ENCODE measurements around the gene ATP13A2.

The ATP13A2 gene

DNA sequence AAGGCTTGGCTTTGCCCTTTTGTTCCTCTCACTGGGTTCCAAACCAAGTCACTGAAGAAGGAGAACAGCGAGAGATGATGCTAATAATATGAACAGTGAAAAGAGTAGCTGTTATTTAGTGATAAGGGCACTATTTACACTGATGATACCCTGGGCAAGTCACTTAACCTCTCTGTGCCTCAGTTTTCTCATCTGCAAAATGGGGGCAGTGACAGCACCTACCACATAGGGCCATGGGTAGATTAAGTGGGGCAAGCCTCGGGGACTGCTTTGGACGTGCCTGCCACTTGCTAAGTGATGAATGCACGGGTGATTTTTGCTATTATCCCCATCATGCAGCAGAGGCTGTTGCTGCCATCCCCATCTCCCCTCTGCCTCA is 9.2 kb downstream of the ATP13A2 start:
- DNase-seq: no peak

DNA sequence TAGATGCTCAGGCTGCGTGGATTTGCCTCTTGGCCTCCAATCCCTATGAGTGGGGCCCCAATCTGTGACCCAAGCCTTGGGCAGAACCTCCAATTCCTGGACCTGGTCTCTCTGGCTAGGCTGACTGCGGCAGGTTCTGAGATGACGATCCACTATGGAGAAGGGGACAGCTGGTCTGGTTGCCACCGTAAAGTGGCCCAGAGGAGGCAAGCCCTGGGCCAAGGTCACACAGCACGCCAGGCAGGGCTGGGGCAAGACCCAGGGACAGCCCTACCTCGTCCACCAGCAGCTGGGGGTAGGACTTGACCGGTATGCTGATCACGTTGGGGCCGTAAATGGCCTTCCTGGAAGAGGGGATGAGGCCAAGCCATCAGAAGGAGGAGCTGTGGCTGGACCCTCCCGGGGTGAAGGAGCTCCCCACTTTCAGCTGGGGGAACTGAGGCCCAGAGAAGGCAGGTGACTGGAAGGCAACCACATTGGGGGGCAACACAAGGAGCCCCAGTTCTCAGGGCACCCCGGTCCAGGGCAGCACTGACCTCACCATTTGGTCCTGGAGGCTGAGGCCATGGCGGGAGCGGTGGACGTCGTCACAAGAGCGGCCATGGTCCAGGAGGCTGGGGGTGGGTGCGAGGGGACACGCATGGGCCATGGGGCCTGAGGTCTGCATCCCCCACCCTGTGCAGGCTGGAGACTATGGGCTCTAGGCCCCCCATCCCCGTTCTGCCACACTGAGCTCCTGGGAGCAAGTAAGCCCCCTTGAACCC is 9.8 kb downstream of the ATP13A2 start:
- no peak for DNase-seq

DNA sequence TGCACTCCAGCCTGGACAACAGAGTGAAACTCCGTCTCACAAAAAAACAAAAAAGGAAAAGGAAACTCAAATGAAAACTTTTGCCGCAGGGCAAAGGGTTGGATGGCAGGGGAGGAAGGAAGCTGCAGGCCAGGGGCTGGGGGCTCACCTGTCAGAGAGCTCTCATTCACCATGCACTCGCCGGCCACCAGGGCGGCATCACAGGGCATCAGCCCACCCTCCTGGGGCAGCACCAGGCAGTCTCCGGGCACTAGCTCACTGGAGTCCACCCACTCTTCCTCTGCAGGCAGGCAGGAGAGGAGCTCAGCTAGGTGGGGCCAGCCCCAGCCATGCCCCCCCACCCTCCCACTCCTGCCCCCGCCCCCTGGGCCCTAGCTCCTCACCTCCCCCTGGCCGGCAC is 11.9 kb downstream of the ATP13A2 start:
- DNase-seq: no peak

DNA sequence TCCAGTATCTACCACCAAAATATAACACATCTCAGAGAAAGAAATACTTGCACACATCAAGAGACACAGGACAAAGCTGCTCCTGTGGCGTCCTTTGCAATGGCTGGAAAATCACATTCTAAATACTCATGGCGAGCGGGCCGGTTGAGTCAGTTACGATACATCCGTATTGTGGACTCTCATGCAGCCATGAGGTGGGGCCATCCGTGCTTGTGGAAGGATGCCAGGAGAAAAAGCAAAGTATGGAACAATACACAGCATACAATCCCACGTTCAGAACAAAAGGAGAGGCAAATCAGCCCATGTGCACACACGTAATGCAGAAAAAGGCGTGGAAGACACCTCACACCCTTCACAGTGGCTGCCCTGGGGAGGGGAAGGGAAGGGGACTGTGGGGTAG is 13.1 kb downstream of the ATP13A2 start:
- DNase-seq: no peak

DNA sequence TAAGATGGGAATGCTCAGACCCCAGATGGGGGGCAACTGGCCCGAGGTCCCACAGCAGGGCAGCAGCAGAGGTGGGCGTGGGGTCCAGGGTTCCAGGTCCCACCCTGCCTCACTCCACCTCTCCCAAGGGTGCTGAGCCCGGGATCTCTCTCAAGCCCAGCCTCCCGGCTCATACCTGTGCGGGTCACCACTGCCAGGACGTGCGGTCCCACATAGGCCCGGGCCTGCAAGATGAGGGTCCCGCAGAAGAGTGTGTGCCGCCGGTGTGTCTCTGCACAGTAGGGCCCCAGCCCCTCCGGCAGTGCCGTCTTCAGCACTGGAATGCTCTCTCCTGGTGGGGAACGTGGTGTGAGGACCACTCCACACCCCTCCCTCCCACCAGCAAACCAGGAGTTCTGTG is 14.9 kb downstream of the ATP13A2 start:
- DNase-seq: no peak

DNA sequence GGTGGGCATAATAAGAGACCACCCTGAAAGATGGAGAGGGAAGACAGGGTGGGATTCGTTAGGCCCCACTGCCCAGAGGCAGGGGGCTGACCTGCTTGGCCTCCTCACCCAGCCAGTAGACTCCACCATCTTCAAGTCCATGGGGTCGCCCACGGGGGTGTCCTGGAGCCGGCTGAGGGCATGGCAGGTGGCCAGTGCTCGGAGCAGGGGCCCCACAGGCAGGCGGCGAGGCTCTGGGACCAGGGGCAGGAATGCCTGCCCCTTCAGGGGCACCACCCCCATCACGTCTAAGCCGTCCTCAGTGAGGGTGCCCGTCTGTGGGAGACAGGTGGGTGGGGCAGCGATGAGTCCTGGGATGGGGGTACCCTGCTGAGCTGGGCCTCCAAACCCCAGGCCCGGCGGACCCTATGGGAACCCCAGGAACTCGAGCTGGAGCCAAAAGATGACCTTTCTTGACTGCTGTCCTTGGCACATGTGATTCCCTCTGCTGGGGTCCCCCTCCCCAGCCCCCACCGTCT is 18.1 kb downstream of the ATP13A2 start:
- no peak for DNase-seq

DNA sequence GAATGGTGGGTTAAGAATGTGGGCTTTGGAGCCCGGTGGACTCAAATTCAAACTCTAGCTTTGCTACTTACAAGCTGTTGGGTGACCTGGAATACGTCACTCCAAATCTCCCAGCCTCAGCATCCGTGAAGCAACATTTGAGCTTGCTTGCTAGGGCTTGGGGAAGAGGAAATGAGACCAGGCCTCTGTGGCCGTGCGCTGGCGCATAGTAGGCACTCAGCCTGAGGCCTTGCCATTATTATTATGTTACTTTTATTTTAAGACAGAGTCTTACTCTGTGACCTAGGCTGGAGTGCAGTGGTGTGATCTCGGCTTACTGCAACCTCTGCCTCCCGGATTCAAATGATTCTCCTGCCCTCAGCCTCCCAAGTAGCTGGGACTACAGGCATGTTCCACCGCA is 19.1 kb downstream of the ATP13A2 start:
- no peak for DNase-seq

DNA sequence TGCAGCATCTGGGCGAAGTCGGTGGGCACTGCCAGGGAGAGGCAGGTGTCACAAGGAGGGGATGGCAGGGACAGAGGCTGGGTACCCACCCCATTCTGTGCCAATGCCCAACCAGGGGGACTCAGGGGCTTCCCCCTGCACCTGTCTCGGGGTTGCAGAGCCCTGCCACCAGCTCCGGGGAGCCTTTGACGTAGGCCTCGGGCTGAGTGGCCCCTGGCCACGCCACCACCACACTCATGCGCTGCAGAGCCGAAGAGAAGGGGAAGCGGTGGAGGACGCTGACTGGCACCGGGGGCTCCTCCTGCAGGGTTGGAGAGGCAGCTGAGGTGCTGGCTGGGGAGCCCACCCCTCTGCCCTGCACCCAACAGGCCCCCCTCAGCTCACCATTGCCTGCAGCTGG is 19.6 kb downstream of the ATP13A2 start:
- DNase-seq: no peak

DNA sequence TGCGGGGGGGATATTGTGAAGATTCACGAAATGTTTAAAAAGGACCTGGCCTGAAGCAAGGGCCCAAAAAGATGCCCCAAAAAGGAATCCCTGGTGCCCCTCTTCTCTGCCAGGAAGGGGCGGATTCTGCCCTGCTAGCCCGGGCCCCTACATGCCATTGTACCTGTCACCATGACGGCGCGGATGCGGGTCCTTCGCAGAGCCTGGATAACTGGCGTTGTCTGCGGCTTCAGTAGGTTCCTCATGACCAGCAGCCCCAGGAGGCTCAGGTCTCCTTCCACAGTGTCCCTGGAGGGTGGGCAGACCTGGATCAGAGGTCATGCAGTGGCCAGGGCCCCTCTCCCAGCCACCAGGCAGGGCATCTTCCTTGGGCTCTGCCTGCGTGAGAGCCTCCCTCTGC is 20.2 kb downstream of the ATP13A2 start:
- no peak for DNase-seq

DNA sequence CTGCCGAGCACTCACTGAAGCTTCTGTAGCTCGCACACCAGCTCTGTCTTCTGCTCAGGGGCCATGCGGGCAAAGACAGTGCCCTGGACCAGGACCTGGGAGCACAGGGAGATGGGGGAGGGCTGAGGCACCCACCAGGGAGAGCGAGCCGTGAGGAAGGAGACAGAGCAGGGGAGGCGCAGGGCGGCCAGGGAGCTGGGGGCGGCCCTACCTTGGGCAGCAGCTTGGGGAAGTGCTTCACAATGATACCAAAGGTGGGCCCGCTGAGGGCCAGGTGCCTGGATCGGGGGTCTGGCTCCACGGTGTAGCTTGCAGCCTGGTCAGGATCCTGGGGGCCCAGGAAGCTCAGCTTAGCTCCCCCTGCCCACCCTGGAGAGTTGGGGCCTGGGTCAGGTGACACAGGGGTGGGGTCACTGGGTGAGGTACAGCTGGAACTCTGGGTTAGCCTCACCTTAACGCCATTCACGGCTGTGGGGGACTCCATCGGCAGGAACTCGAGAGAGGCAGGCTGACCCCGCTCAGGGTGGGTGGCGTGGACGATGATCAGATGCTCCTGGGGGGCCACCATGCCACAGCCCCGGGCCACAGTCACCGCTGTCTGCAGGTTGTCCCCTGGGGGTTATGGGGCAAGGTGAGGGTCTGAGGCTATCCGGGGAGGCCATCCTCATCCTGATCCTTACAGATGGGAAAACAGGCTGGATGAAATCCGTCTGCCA is 21.9 kb downstream of the ATP13A2 start:
- DNase-seq: no peak

DNA sequence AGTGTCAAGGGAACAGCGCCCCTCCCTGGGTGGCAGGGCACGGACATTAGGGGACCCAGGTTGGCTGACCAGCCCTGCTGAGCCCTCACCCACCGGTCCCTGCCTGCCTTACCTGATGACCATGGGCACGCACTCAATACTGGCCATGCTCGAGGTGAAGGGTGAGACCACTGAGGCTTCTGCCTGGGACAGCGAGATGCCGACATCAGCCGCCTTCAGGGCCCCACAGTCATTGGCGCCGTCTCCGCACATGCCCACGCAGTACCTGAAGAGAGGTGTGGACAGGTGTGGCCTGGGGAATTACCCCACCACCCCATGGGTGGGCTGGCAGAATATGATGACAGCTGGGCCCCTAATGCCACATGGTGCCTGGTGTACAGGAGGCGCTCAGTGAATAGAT is 23.5 kb downstream of the ATP13A2 start:
- no peak for DNase-seq

DNA sequence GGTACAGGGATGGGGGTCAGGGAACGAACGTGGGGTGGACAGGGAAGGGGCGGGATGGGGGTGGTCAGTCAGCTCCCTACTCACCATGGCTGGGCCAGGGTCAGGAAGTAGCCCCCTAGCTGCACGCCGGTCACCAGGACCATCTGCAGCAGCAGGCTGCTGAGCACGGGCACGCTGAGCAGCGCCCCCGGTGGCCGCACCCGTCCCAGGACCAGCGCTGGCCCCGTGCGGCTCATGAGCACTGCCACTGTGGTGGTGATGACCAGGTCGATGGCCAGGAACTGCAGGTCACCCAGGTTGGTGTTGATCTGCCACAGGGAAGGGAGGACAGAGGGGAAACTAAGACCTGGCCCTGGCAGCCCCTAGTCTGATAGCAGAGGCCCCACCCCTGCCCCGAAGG is 24.8 kb downstream of the ATP13A2 start:
- no peak for DNase-seq

DNA sequence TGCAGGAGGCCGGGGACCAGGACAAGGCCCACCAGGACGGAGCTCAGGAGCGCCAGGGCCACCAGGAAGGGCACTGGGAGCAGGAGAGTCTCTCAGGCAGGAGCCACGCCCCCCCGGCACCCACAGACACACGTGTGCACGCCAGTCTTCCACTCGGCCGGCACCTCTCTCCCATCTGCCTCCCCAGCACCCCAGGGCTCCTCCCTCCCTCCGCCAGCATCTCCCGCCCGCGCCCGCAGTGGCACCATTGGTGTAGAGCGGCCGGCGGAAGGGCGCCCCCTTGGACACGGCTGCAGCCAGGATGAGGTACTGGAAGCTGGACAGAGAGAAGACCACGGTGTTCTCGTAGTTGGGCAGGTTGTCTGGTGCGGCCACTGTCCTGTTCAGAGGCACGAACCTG is 25.2 kb downstream of the ATP13A2 start:
- DNase-seq: no peak

DNA sequence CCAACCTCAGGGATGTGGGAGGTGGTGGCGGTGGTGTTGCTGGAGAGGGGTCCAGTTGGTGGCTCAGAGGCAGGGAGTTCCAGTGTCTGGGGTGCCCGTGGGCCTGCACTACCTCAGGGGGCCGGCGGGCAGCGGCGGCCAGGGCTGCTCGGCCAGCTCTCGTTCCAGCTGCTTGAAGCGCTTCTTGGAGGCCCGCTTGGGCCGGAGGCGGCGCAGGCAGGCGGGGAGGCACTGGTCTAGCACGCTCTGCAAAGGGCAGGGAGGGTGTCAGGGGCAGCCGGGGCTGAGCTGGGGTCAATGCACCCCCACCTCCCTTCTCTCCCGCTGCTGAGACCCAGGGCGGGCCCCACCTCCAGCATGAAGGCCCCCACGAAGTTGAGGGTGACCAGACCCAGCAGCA is 25.6 kb downstream of the ATP13A2 start:
- no peak for DNase-seq

DNA sequence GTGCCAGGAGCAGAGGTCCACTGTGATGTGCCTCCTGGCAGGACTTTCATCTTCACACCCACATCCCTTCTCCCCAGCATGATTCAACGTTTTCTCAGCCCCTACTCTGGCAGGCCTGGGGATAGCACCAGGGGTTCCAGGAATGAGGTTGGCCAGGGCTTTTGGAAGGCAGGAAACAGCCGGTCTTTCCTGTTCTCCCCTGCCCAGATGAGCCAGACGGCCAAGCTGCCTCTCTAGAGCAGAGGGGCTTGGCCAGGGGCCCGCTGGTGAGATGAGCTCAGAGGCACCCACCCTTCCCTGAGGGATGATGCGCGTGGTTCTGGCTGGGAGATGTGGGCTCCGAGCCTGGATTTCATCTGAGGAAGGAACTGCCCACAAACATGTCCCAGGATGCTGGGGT is 27.0 kb downstream of the ATP13A2 start:
- DNase-seq: no peak

DNA sequence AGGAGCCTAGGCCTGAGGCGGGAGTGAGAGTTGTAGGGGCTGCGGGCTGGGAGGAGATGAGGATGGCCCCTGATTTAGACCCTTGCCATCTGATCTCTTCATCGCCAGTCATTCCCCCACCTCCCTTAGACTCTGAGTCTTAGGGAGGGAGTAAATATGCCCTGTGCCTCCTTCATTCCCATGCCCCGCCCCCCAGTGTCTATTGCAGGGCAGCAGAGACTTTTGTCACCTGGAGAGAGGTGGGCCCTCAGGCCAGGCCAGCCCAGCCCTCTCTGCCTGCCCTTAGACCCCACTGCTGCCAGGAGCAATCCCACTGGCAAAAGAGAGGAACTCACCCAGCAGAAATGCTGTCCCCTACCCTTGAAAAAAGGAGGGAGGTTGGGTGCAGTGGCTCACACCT is 28.1 kb downstream of the ATP13A2 start:
- DNase-seq: no peak

DNA sequence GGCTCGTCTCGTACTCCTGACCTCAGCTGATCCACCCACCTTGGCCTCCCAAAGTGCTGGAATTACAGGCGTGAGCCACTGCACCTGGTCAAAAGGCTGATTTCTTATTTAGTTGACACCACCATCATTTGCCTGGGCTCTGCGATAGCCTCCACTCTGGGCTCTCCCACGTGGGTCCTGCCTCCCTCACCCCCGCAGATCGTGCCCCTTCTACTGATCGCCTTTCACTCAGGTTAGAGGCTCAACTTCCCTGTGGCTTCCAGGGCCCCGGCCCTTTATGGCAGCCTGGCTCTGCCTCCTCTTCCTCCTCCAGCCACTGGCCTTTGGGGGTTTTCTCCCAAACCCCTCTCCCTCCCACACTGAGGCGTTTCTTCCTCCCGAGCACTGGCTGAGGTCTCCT is 28.8 kb downstream of the ATP13A2 start:
- no peak for DNase-seq

DNA sequence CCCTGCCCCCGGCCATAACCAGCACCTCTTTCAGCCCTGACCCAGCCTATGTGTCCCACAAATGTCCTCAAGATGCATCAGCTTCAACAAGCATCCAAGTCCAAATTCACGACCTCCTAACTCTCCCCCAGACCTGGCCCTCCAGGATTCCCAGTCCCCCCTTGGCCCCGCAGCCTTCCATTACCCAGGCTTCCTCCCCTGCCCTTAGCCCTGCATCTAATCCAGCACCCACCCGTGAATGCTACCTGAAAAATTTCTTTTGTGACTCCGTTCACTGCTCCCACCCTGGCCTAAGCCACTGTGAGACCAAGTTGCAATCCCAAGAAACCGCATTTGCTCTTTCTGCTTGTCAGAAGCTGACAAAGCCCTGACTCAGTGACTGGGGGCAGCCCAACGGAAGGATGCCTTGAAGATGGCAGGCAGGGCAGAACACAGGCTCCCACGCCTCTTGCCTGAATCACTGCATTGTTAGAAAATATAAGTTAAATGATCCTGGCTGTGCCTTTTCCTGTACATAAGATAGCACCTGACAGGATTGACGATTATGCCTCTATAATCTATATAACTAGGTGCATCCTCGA is 30.4 kb downstream of the ATP13A2 start:
- DNase-seq: no peak

DNA sequence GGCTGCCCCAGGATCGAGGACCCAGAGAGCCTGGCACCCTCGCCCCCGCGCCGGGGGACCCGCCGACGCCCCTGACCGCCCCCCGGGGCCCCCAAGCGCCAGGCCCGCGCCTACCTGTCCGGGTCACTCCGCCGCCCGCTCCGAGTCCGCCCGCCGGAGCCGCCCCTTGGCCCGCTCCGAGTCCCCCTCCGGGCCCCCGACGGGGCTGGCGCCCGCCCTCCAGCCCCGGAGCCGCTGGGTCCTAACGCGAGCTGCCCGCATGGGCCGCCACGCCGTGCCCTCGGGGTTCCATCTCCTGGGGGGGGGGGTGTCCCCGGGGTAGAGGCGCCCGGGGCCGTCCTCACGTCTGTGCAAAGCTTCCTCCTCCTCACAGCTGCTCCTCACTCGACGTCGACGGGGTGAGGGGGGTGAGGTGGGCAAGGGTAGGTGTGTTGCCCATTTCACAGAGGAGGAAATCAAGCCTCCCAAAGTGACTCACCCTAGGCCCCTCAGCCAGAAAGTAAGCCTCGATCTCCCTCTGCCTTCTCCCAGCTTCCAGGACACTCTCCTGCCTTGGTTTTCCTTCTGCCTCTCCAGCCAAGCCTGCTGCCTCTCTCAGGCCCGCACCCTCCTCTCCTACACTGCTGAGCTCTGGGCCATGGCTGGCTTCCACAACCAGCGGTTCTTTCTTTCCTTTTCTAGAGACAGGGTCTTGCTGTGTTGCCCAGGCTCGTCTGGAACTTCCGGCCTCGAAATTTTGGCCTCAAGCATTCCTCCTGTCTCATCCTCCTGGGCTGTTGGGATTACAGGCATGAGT is 31.1 kb downstream of the ATP13A2 start, which contains the start of gene MFAP2:
Gene MFAP2, minus strand, starts transcription at position 148 of the 796 bp plus-strand sequence. CDS start 2,347 bp downstream, outside the sequence.
- DNase-seq: no peak

DNA sequence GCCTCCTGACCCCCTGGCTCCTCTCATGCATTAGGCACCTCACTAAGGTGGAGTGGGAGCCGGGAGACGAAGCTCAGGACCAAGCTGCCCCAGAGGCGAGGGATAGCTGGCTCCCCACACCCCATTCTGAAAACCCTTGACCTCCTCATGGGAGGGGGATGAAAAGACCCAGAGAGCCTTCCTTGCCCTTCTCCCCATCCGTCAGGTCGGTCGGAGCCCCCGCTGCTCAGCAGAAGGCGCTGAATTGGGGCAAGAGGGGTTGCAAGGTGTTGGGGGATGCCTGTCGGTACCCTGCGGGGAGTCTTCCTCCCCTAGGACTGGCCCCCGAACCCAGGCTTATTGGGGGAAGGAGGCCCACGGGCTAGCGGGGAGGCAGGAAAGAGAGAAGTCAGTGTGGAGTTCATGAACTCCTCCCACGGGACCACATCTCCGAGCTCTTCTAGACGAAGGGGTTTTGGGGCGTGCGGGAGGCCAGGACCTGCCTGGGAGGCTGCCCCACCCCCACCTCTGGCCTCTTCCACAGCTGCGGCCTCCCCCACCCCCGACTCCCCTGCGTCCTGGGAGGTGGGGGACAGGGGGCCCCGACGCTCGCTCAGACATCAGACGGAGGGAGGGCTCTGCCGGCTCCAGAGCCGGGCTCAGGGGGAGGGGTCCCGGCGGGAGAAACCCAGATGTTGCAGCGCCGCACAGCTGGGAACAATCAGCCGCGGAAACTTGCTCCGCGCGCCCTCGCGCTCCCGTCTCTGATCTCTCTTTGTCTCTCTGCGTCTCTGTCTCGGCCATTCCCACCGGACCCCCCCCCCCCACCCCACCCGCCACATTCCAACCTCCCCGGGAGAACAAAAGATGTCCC is 32.0 kb downstream of the ATP13A2 start:
- DNase-seq: no peak

DNA sequence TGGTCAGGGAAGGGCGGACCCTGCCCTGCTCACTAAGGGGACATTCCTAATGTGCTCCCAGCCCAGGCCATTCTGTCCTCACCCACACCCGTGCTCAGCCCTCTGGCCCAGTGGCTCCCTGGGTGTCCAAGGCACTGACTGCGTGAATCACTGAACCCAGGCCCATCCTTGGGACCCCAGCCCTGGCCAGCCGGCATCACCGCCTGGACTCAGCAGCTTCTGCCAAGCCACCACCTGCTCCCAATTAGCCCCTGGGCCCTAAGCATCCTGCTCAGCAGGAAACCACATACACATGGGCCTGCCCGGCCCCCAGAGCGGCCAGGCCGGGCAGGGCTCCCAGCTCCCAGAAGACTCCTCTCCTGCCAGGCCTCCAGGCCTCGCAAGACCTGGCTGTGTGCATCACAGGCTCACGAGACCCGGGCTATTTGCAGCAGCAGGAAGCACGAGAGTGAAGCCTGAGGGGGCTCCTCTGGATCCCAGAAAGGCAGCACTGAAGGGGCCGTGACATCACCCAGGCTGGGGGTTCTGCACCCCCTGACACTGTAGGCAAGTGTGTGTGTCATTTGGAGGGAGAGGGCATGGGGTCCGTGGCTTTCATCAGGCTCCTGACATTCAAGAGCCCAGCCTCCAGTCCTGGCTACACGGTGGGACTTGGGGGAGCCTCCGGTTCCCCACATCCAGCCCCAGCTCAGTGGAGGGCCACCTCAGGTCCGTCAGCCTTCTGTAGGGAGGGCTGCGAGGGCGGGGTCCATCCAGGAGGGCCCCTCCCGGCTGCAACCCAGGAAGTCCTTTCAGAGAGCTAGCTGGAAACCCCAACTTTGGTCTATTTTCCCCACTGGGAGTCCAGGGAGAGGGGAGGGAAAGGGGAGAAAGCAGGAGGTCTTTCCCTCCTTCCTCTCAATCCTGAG is 32.9 kb downstream of the ATP13A2 start:
- no peak for DNase-seq

Measured in NCI-H526 treated with DMSO at 0.1 percent for 48 hours (cell line).